ENCODE data around the gene MDN1. TPM values are rescaled to one million over a fixed set of nuclear protein-coding genes. Genes with fewer than 3 reads are reported as not detected.

The MDN1 gene
- polyA plus RNA-seq, 1 donor = 24.8 TPM

DNA sequence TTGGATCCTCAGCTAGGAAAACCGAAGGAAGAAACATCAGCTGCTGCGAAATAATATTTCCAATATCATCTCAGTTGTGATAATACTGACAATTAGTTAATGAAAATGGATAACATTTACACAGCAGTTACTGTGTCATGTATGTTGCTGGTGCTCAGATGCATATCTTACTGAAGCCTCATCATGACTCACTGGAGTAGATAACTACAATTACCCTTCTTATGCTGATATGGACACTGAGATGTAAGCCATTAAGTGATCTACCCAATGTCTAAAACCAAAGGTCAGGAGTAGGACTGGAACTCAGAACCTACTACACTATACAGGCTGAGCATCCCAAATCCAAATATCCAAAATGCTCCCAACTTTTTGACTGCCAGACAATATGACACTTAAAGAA, 126.4 kb downstream of the MDN1 start:
- DNase-seq (ENCODE audit: low read depth) = no peak

DNA sequence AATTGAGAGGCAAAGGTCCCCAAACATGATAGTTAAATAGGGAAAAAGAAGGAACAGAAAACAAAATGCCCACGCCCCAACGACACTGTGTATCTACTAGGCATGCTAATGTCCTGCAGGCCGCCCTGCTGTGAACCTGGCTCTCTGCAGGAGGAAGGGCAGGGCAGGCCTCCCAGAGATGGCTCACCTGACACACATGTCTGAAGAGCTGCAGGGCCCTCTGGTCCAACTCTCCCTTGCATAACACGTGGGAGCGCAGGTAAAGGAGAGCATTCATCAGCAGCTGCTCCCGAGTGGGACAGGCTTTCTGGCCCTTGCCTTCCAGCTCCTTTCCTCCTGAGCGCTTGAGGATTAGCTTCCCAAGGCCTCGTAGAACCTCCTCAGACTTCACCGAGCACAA, 127.3 kb downstream of the MDN1 start:
- no peak for DNase-seq (ENCODE audit: low read depth)

DNA sequence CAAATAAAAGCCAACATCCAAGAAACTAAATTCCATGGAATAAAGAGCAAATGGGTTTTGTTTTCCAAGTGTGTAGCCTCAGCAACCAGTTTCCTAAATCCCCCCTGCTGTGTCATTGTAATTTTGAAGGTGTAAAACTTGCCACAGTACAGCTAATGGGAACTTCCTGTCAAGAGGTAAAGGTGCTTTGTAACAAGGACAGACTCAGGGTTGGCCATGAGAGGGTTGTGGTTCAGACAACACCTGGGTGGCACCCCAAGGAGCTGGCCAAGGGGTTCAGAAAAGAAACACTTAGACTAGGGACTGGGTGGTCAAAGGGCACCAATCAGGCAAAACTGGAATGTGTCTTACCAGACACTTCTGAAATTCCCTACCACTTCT, 128.7 kb downstream of the MDN1 start:
- DNase-seq (ENCODE audit: low read depth) = no peak

DNA sequence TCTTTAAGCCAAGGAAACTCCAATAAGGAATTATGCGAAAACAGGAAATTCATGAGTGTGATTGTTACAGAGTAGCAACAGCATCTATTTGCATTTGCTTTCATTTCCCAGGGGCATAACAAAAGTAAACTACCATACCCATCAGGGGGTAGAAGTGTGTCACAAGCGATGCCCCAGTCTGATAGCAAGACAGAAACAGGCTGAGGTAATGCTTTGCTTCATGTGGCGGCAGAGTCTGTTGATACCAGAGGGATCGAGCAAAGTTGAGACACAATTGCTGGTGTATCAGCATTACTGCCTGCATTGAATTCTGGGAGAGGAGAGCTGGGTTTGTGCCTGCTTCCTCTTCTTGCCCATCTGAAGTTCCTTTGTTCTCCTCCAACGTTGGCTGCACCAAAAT, 129.9 kb downstream of the MDN1 start:
- DNase-seq (ENCODE audit: low read depth) = no peak

DNA sequence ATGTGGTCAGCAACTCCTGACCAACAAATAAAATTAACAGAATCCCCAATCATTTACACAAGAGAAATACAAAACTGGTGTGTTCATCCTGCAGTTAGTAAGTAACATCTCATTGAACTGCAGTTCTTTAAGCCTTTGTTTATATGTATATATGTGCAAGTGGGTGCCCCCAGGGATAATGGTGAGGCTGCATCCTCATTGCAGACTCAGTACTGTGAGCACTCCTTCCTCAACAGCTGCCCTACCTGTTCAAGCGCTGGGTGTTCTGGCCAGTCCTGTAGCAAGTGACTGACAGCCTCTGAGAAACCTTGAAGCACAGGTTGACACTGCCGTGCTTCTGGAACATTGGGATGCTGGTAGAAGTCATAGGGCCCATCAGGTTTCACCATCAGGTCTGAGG, 131.3 kb downstream of the MDN1 start:
- no peak for DNase-seq (ENCODE audit: low read depth)

DNA sequence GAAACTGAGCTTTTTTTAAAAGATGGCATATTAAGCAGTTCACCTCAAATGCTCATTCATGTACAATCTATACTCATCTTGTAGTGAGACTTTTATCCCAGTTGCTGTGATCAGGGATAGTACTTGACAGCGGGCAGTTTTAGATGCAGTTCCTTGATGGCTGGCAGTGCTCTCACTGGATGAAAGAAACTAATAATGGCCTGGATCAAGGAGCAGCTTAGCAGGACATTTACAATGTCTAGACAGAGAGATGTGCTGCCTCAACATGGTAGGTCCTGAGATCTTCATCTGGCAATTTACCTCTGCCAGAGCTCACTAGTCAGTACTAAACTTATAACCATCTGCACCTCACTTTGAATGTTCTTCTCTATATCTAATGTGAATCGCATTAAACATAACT, 134.3 kb downstream of the MDN1 start:
- DNase-seq (ENCODE audit: low read depth) = no peak

DNA sequence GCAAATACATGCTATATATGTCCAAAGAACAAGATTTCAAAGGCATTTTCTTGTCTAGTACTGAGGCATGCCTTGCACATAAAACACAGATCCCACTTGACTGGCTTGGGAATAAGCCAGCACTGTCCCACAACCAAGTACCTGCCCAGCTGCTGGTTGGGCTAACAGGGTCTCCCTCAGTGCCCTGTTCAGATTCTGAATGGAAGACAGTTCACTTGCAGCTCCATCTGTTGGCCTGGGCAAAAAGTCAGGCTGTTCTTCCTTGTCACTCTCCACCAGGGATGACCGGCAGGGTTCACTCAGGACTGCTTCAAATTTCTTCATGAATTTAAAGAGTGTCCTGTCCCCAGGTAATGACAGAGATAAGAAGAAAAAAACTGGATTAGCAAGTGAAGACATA, 136.6 kb downstream of the MDN1 start:
- no peak for DNase-seq (ENCODE audit: low read depth)

DNA sequence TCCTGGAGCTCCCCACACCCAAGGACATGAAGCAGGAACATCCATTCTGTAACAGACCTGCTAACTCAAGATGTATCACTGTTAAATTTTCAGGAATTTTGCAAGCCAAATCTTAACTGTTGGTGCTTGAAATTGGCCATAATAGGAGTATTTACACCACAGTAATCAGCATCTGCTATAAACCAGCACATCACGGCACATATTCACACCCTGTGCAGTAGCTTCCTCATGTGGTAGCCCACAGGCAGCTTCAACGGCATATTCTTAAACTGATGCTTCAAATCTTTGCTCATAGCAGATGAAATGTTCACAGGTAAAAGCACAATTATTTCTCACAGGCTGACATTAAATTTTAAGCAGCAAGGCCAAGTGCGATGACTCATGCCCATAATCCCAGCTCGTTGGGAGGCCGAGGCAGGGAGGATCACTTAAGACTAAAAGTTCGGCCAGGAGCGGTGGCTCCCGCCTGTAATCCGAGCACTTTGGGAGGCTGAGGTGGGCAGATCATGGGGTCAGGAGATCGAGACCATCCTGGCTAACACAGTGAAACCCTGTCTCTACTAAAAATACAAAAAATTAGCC, 137.5 kb downstream of the MDN1 start:
- no peak for DNase-seq (ENCODE audit: low read depth)

DNA sequence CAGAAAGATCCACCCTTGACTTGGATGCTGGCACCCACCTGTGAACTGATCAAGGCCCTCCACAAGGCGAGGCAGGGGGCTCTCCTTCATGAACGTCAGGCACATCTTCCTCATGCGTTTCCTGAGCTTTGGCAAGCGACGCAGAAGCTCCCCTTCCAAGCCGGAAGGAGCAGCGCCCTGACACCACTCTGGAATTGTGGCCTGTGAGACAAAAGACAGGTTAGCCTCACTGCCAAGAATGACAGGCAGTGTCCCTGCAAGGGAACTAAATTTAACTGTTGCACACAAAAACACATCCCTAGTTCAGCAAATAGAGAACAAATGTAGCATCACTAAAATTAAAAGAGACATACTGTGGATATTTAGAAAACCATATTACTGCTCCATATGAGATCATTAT, 139.0 kb downstream of the MDN1 start:
- no peak for DNase-seq (ENCODE audit: low read depth)

DNA sequence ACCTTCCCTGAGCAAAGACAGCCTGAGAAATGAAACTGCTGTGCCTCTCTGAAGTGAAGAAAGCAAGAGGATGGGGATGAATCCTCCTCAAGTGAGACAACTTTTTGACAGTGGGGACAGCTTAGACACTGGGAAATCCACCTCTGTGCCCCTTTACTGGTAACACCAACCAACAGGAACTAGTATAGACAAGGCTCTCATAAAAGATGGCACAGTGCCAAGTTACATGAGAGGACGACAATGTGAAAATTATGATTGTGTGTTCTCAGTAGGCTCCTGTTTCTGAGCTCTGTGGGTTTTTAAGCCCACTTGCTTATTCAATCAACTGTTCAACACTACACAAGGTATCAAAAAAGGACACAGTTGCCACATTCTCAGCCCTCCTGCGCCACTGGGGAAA, 139.4 kb downstream of the MDN1 start:
- DNase-seq (ENCODE audit: low read depth) = no peak

DNA sequence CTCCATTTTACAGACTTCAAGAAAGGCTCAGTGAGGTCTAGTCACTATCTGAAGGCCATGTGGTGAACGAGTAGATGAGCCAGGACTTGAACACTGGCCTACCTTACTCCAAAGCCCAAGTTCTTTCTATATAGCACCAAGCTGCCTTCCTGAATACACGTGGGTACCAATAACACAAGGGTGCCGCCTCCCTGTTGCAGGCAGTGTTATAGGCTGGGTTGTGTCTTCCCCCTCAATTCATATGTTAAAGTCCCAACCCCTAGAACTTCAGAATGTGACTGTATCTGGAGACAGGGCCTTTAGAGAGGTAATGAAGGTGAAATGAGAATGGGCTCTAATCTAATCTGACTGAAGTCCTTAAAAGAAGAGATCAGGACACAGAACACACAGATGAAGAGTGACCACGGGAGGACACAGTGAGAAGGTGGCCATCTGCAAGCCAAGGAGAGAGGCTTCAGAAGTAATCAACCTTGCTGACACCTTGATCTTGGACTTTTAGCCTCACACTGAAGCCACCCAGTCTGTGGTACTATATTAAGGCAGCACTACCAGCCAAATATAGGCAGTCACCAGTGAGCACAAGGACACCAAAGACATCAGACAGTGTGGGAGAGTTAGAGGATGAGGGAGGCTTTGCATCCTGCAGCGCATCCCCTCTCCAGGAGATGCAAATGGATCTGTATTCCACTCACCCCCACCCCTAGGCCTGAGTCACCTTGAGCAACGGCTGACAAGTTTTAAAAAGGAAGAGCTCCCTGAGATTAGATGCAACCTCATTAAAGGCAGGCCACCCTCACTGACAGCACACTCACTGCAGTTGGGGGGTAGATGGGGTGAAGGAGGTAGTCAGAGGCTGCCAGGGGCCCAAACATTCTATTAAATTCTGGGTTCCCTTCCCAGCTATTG, 140.1 kb downstream of the MDN1 start:
- no peak for DNase-seq (ENCODE audit: low read depth)

DNA sequence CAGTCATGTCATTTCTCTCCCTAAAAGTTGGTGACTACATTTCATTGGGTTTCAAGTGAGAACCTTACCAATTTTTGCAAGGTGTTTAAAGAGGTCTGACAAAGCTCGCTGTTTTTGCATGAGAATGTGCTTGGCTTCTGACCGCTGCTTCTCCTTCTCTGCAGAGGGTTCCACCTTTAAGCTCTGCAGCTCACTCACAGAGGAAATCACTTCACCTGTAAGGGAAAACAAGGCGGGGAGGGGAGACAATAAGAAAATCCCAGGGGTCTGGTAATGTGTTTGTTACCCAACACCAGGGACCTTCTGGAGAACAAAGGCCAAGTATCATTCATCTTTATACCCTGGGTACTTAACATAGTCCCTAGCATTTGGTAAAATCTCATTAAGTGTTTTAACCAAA, 141.1 kb downstream of the MDN1 start:
- DNase-seq (ENCODE audit: low read depth) = no peak

DNA sequence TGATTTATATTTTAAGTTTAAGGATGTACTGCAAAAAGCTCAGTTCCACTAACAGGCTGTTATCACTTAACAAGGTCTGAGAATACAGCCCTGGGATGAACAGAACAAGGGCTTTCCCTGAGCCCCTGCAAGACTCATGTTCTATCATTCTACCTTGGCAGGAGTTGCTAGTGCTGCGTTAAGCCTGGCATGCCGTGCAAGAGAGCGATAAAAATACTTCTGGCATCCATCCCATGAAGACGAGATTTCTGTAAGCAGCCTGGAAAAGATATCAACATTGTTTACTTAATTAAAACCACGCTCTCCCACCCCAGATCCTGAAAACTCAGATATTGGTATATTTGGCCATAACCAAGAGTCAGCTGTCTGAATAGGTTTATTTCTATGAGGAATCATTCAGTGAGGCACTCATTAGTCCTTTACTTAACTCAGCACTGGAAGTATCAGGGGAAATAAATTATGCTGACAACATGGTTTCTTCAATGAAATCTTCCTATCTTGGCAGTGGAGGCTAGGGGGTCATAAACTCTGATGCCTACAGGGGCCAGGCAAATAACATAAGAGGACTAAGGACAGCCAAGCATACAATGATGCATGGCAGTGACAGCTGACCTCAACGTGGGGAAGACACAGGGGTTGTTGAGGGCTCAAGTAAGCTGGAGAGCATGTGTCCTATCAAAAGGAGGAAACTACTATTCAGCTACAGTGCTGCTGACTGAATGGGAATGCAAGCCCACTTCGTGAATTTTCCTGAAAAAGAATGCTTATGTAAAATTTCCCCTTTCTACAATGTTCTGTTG, 143.4 kb downstream of the MDN1 start:
- no peak for DNase-seq (ENCODE audit: low read depth)

DNA sequence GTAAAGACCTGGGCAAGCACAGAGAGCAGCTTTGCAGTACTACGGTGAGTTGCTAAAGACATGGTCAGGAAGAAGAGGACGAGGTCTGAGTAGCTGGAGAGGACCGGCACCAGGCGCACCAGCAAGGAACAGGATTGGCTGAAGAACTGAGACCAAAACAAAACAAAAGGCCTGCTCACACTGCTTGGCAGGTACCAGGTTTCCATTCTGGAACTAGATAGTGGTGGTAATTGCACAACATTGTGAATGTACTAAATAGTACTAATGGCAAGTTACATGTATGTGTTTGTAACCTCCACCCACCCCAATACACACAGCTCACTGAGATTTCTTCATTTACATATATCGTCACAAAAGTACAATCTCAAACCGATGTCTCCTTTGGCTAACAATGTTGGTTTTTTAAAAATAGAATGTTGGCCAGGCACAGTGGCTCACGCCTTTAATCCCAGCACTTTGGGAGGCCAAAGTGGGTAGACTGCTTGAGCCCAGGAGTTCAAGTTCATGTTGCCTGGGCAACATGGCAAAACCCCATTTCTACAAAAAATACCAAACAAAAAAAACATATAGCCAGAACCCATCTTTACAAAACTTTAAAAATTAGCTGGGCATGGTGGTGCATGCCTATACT, 148.5 kb downstream of the MDN1 start:
- no peak for DNase-seq (ENCODE audit: low read depth)

DNA sequence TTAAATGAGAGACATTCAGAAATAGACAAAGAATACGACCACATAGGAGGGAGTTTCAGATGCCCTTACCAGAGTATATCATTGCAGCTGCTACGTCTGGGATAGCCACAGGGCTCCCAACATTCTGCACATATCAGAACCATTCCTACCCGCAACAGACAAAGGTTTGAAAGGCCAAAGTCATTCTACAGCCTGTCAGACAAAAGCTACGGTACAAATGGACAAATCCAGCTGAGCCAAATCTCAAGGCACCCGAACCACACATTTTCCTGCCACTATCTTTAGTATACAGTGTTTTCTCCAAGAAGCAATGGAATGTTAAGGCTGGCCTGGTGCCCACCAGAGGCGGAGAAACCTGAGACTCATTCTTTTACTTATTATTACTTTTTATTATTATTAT, 150.6 kb downstream of the MDN1 start:
- no peak for DNase-seq (ENCODE audit: low read depth)

DNA sequence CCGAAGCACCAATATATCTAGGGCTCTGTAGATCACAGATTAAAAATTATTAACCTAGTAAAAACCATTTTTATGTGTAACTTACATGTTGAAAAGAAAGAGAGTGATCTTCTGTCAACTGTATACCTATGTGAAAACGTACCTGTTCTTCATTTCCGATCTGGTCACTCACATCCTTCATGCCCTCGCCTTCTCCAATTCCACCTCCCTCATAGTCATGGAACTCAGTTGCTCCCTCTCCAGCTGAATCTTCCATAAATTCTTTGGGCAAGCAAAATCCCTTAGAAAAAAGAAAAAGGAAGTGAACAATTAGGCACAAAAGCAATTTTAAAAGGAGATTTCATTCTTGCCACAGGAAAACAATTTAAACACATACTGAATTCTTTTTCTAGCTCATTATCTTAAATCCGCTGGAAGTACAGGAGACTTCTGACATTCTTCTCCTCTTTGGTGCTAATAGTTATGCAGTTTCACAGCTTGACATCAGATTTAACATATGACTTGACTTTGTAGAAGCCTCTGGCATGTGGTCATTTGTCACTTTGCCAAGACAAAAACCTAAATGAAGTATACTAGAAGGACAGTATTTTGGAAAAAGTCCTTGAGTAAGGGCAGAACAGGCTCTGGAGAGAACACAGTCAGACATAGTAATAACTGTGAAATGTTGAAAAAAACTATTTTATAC, 151.6 kb downstream of the MDN1 start:
- DNase-seq (ENCODE audit: low read depth) = no peak

DNA sequence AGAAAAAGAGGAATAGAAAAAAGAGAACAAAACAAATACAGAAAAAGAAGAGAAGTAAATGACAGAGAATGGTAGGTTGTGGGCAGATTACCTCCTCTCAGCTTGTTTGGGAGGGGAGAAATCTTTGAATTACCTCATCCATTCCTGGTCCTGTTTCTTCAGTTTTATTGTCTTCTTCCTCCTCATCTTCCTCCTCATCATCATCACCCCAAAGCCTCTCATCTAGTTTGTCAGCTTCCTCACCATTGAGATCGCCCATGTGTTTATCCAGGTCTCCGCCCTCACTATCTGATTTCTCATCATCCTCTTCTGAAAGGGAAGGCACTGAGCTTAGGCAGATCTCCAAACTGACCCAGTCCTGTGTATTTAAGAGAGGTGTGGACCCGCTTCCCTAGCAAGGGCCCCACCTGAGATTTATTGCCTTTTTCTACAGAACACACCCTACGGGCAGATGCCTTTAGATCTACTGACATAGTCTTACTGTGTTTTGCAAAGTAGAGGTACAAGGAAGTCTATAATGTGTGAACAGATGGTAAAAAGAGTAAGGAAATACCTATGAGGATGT, 156.9 kb downstream of the MDN1 start:
- DNase-seq (ENCODE audit: low read depth) = no peak

DNA sequence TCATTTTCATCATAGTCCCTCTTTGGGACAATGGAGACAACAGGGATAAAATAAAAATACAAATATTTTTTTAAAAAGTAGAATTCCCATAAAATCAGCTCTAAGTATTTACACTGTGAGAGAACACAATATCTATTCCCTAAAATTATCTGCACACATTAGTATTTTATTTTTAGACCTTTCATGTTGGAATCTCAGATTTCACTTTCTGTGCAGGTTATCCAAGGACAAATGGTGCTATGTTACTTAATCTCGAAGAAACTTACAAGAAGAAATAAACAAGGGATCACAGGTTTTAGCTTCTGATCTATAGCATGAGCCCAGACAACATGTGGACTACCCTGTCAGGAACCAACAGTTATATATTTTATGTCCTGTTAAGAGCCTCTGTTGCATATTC, 158.0 kb downstream of the MDN1 start:
- no peak for DNase-seq (ENCODE audit: low read depth)

DNA sequence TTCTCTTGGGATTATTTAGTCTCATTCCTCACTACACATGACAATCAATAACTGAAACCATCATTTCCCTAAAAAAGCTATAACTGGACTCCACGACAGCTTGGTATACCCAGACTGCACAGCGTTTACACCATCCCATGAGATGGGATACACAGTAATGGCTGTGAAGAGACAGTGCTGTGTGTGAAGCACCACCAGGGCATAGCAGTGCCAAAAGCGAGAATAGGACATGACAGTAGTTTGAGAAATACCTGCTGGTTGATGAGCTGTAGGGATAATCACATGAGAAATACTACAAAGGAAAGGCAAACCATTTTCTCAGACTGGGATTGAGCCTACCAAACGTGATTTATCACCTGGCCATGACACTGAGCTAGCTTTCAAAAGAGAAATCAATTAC, 158.6 kb downstream of the MDN1 start:
- DNase-seq (ENCODE audit: low read depth) = no peak

DNA sequence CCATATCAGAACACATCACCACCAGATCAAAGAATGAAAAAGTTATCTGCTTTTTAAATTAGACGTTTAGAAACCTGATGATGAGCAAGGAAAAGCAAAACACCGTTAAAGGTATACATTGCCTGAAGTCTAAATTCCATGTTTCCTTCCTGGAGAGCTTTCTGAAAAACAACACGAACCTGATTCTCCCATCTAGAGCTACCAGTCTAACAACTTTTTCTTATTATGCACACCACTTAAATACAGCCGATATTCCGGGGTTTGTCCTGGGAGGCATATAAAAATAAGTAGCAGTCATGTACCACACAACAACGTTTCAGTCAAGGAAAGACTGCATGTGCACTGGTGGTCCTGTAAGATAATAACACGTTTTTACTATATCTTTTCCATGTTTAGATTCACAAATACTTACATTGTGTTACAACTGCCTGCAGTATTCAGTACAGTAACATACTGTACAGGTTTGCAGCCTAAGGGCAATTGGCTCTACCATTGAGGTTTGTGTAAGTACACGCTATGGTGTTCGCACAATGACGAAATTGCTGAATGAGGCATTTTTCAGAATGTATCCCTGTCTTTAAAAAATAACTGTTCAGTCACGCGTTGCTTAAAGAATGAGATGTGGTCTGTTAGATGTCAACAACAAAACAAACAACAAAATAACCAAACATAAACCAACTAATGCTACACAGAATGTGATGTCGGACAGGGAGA, 162.0 kb downstream of the MDN1 start:
- DNase-seq (ENCODE audit: low read depth) = no peak

DNA sequence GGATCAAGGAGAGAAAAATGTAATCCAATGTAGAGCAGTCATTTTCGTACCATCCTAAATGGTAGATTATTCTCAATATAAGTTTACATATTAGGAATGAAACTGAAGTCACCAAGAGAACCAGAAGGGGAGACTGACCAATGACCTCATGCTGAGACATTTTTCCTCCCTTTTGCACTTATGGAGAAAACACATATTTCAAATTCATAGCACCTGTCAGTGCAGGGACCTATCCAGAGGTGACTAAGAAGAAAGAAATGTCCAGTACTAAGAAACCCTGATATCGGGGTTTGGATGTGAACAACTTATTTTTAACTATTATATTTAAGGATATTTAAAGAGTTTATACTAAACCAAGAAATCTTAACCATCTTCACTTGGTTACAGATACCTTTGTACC, 164.5 kb downstream of the MDN1 start:
- DNase-seq (ENCODE audit: low read depth) = no peak
